Nucleus accumbens (tissue), 56 donors: ENCODE measurements around the gene TOLLIP.

Source experiments
- DNase-seq, 56 donors: peaks; one replicate each; lab custom pipeline; 2025; lab: John Stamatoyannopoulos, UW

Gene TOLLIP

GRCh38 chr11:1300569-1301187, 8.8 kb downstream of the TOLLIP start:
- DNase-seq = no peak

DNA sequence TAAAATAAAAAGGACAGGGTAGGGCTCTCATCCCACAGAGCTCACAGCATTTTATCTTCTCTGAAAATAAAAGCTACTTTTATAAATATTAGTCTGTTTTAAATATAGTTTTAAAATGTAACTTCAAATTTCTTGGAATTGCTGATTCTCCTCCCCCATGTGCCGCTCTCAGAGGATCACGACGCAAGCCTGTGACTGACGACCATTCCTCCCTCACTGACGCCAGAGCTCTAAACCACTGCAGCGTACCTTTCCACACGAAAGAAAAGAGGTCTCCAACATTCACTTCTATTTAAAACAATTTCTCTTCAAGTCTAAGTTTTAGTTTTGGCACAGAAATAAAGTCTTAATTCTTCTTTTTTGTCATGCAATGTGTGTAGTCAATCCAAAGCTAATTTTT, 9.3 kb downstream of the TOLLIP start:
- DNase-seq = peak in 2 of 56 donors; percentile 22 to 41

- no peak for DNase-seq
Observed at GRCh38 chr11:1299621-1300020, 9.8 kb downstream of the TOLLIP start.

GRCh38 chr11:1298695-1299492, 10.5 kb downstream of the TOLLIP start:
- peak in 26 of 56 donors; percentile 23 to 77 (median 46) for DNase-seq

DNA sequence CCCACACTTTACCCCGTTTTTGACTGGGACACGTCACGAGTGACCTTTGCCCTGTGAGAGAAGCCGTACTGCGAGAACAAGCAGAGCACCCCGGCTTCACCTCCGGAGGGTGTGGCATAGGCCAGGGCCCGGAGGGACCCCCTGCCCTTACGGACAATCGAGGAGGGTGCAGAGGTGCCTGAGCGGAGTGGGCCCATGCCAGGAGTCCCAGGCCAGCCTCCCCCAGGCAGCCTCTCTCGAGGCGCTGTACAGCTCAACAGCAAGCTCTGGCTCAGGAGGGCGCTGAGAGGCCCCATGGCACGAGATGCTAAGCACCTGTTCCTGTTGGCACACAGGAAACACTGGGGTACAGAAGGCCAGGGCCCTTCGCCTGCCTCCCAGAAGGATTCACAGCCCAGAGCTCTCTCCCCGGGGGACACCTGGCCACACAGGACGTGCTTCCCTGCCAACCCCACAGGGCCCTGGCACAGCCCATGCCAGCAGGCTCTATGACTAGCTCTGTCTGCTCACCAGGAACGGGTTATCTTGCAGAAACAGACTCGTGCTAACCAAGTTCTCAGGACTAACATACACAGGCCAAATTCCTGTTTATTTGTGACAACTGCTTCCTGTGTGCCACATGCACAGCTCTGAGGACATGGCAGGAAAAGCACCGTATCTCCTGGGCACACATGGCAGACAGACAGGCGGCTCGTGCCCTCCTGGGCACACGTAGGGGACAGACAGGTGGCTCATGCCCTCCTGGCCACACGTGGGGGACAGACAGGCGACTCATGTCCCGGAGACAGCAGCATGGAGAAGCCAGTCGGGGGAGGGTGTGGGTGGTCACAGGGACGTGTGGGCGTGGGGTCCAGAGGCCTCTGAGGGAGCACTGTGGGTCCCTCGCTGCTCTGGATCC, 11.6 kb downstream of the TOLLIP start:
- no peak for DNase-seq

DNA sequence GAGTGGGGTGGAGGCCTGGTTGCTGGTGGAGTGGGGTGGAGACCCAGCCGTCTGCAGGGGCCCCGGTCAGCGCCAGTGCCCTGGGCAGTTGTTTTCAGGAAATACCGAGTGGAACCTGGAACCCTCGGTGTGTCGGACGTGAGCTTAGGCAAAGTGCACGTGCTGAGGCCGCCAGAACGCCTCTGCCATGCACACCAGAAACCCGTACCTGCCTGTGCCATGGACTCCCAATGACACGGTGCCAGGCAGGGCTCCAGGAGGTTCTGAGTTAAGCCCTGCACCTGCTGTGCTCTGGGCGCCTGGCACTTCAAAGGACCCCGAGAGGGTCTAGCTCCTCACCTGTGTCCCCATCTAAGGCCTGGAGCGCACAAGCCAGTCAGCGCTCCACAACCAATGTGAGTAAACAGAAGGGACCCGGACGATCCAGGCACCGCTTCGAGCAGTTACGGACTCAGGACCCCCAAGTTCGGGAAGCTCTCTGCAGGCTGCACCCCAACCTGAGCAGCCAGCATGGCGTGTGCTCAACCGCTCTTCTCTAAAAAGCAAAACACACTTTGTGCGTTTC, 12.3 kb downstream of the TOLLIP start:
- no peak for DNase-seq

DNA sequence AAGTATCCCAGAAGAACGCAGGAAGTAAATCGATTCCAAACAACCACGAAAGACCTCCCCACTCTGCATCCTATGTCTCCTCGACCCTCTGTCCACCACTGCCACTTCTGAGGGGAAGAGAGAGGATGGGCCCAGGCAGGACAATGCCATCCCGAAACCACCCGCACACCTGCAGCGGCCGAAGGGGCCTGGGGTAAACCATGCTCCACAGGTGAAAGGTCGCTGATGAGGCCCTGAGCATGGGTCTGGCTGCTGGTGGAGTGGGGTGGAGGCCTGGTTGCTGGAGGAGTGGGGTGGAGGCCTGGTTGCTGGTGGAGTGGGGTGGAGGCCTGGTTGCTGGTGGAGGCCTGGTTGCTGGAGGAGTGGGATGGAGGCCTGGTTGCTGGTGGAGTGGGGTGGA, 13.1 kb downstream of the TOLLIP start:
- no peak for DNase-seq

DNA sequence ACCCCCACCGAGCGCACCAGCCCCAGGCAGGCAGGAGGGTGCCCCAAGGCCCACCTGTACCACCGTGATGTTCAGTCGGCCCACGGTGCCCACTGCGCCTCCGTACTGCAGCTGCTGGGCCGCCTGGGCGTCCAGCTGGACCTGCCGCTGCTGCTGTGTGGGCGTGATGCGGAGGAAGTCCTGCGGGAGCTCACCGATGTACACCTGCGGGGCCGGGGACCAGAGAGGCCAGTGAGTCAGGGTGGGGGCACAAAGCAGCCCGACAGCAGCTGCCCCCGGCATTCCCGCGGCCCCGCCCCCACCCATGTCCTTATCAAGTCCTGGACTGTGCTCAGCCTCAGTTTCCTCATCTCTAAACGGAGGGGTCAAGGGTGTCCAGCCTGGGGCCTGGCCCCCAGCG, 13.8 kb downstream of the TOLLIP start:
- DNase-seq = no peak

DNA sequence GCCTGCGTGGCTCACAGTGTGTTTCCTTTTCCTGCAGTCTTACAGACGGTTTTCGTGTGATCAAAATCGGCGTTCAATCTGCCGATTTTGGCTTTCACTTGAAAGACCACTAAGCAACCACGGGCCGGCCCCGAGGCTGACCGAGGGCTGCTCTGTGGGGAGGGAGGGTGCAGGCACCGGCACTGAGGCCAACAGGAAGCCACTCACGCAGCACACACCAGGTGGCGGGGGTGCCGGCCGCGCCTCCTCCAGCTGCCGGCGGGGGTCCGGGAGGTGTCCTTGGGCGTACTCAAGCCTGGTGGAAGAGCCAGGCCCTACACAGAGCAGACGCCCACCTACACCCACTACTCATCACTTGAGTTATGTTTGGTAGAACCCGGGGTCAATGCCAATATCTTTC, 14.3 kb downstream of the TOLLIP start:
- DNase-seq = no peak

DNA sequence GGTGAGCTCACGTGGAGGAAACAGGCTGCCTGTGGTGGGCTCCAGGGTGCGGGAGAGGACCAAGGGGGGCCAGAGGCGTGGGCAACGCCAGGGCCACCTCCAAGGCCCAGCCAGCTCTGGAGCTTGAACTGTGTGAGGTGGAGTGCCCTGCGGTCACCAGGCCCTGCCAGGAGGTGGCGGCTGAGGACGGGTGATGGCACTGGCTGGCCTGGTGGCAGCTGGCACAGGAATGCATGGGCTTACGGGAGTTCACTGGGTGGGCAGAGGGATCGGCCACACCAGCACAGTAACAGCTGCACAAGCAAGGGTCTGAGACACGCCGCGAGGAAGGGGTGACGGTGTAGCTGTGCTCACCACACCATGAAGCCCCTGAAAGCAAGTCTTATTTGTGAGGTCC, 15.8 kb downstream of the TOLLIP start:
- peak in 1 of 56 donors; percentile 48 for DNase-seq

DNA sequence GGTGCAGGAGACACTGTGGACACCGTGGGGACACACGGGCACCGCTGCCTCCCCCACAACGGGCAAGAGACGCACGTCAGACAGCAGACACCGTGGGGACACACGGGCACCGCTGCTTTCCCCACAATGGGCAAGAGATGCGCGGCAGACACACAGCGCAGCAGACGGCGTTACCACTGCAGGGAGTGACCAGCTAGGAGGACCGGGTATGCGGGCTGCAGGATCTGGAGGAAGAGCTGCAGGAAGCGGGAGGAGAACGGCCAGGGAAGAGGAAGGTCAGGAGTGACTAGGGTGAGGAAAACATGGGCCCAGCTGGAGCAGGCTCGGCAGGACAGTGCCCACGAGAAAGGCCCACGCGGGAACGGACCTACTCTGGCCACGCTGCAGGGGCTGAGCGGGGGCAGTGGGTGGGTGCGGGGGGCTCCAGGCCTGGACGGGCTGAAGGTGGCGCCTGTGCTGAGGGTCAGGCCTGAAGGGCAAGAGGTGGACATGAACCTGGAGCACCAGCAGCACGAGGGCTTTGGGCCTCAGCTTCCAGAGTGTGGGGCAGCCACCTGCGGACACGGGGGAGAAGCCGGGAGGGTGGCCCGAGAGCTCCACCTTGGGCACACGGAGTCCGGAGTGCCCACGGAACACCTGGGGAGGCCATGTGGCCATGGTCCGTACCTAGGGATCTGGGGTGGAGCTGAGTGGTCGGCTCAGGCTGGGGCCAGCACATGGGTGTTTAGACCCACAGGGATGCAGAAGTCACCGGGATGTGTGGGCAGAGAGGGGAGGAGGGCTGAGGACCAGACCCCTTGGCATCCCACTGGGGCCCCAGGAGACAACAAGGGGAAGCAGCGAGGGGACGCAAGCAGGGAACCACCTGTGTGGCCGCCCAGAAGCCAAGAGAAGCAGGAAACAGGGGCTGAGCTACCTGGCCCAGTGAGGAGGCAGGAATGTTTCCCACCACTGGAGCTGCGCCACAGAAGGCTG, 16.5 kb downstream of the TOLLIP start:
- no peak for DNase-seq

- DNase-seq = peak in 1 of 56 donors; percentile 41
Observed at GRCh38 chr11:1292018-1292643, 17.3 kb downstream of the TOLLIP start.

- DNase-seq = no peak
Observed at GRCh38 chr11:1291295-1292017, 18.0 kb downstream of the TOLLIP start.

DNA sequence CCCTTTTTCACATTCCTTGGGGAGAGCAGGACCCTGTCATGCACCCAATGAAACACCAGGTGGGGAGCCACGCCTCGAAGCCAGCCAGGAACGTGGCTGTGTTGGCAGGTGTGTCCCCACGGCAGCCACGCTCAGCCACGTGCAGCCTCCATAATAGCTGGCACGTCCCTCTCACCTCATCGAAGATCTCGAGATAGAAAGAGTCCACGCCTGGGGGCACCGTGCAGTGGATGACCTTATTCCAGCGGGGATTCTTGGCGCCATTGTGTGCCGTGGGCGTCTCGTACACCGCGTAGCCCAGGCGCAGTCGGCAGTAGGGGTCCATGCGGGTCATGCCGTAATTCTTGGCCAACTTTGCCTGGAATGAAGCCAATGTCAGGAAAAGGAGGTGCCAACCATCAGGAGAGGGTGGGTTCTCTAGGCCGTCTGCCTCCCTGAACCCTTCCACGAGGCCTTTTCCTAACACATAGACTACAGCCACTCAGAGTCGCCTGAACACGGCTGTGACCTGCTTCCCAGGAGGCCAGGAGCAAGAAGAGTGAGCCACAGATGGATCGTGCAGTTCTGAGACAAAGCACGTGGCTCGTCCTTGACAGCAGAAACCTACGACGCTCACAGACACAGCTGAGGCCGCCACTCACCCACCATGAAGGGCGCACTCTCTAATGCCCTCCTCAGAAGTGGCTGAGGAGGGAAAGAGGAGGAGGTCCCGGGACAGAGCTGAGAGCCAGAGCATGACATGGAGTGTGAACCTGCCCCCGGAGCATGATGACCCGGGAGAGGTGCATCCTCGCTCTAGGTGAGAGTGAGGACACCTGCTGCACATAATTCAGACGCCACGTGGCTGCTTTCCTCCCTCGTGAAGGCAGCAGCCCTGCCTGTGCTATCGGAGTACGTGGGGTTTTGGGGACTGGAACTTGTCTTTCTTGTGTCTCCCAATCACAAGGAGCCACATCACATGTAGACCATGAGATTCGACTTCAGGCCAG, 19.1 kb downstream of the TOLLIP start:
- DNase-seq = no peak

DNA sequence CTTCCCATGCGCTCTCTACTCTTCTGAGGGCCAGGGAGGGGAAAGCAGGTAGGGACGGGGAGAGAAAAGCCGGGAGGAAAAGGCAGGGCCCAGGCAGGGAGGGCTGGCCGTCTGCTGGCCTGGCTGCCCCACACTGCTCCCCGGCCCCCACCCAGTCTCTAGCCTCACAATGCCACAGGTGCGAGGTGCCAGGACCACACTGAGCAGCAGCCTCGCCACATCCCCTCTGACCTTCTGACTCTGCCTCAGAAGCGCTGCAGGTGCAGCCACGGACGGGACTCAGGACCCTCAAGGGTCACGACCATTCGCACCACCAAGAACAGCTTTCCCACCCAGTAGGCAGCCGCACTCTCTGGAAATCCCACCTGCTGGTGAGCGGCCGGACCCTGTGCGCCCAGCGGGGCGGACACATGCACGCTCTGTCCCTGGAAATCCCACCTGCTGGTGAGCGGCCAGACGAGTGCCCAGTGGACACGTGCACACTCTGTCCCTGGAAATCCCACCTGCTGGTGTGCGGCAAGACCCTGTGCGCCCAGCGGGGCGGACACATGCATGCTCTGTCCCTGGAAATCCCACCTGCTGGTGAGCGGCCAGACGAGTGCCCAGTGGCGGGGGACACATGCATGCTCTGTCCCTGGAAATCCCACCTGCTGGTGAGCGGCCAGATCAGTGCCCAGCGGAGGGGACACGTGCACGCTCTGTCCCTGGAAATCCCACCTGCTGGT, 20.1 kb downstream of the TOLLIP start:
- no peak for DNase-seq

- DNase-seq = no peak
Observed at GRCh38 chr11:1288426-1289151, 20.8 kb downstream of the TOLLIP start.
